SW480 (cell line): ENCODE data around the gene RCBTB2.
"Not testable (repeated sequence)": the region's sequence is repeated elsewhere in the genome, so short reads cannot be mapped to it uniquely, and the experiment has no call there.

ENCODE experiments used
- DNase-seq: peaks from one replicate; pipeline ENCODE4 v3.0.0-alpha.2; 2016; ENCODE audit warnings: low spot score

The RCBTB2 gene

GRCh38 chr13:48532506-48533499, at the start of gene RCBTB2:
RCBTB2 (minus strand) TSS chr13:48533080; CDS start chr13:48521939, 11,141 bp downstream.
- DNase-seq = peak; percentile 95

GRCh38 chr13:48582084-48582483, 49.2 kb upstream of the RCBTB2 start:
- DNase-seq = no peak

DNA sequence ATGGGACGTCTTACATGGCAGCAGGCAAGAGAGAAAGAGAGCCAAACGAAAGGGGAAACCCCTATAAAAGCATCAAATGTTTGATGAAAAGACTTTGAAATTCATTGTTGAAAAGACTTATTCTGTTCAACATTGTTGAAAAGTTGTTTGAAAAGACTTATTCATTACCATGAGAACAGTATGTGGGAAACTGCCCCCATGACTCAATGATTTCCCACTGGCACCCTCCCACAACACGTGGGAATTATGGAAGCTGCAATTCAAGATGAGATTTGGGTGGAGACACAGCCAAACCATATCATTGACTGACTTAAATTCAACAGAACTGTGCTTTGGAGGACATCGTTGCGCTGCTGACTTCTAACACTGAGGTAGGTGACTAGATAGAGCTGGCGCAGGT, 48.0 kb upstream of the RCBTB2 start:
- DNase-seq = no peak

- peak; percentile 61 for DNase-seq
Measured at GRCh38 chr13:48580185-48580803, 47.4 kb upstream of the RCBTB2 start.

DNA sequence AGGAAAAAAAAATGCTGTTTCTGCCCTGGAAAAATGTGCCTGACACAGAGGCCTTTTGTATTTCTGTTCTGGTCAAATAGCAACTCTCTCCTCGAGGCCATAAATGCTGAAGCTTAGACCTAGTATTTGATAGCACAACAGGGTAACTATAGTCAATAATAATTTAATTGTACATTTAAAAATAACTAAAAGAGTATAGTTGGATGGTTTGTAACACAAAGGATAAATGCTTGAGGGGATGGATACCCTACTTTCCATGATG, 47.0 kb upstream of the RCBTB2 start:
- DNase-seq = not testable (repeated sequence)

DNA sequence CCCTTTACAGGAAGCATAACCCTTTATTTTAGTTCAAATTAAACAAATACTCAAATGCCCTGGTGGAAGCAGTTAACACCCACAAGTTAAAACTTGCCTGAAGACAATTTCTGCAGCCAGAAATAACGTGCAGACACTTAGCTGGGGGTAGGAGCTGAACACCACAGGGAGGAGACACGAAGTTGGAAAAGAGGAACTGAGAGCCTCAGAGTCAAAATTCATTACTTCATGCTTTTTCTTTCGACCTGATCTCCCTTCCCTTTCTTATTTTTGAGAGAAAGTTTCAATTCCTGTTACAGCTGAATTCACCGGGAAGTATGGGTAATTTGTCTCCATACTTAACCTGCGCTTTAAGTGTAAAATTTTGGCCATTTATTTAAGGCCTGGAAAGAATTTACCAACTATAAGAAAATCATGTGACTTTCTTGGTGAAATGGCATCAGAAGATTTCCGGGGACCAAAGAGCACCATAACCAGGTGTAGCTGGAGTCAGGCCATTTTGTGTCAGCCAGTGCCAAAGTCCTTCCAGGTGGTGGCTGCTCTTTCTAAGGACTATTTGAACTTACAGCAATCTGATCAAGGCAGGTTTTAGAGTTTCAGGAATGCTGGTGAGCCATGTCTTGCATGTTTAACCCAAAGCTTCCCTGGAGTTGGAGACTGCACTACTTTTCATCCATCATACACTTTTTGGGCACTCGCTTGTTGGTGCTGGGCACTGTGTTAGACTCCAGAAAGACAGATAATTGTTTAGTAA, 46.5 kb upstream of the RCBTB2 start:
- no peak for DNase-seq

DNA sequence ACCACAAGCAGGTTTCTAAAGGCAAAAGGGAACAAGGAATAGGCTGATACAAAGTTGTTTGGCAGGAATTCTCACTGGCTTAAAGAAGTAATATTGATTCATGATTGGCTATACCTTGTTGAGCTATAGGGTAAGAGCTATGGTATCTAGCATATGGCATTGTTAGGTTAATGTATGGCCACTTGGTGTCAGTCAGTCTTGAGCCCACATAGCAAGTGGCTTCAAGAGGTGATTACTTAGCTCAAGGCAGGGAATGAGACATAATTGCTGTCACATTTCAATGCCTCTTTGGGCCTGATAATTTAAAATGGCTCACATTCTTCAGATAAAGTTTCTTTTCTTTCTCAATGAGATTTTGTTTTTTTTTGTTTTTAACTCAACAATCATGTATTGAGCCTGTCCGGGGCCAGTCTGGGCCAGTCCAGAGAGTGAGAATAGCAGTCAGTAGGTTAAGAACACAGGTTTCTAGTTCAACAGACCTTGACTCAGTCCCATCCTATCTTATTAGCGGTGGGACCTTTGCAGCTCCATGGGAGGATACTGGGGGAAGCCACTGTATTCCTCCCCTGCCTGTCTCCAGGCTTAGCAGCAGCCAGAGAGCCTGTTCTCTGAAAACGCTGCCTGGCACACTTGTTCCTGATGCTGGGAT, 45.8 kb upstream of the RCBTB2 start:
- DNase-seq = no peak

GRCh38 chr13:48576448-48577010, 43.6 kb upstream of the RCBTB2 start:
- no peak for DNase-seq

DNA sequence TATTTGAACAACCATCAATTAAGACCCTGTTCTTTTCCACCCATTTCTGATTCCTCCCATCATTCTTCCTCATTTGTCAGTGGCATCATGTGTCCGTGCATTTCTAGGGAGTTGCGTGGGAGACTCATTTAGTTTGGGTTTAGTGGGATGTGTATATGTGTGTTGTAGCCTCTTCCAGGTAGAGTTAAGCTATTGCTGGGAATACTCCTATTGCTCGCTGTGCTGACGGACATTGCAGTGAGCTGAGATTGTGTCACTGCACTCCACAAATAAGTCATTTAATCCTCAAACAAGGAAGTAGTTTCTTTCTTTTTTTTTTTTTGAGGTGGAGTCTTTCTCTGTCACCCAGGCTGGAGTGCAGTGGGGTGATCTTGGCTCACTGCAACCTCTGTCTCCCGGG, 42.2 kb upstream of the RCBTB2 start:
- DNase-seq = no peak

DNA sequence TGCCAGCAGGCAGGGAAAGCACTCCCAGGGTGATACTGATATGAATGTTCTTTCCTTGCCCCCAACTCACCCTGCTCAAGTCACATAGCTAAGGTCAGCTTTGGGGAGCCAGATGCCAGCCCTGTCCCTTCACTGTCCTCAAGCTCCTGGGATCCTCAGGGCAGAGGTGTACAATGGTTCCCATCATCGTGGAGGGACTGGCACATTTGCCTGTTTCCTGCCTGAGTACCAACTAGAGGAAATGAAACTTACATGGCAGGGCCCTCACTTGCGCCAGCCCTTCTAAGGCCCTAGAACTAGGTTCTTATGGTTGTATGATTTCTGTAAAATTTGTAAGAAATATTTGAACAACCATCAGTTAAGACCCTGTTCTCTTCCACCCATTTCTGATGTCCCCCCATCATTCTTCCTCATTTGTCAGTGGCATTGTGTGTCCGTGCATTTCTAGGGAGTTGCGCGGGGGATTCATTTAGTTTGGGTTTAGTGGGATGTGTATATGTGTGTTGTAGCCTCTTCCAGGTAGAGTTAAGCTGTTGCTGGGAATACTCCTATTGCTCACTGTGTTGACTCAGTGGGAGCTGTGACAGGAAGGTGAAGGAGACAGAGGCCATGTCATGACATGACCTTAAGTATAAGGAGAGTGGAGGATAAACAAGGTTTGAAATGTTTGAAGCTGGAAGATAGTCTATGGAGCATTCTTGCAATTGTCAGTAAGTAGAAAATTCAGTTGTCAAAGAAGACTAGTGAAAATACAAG, 41.3 kb upstream of the RCBTB2 start:
- no peak for DNase-seq

DNA sequence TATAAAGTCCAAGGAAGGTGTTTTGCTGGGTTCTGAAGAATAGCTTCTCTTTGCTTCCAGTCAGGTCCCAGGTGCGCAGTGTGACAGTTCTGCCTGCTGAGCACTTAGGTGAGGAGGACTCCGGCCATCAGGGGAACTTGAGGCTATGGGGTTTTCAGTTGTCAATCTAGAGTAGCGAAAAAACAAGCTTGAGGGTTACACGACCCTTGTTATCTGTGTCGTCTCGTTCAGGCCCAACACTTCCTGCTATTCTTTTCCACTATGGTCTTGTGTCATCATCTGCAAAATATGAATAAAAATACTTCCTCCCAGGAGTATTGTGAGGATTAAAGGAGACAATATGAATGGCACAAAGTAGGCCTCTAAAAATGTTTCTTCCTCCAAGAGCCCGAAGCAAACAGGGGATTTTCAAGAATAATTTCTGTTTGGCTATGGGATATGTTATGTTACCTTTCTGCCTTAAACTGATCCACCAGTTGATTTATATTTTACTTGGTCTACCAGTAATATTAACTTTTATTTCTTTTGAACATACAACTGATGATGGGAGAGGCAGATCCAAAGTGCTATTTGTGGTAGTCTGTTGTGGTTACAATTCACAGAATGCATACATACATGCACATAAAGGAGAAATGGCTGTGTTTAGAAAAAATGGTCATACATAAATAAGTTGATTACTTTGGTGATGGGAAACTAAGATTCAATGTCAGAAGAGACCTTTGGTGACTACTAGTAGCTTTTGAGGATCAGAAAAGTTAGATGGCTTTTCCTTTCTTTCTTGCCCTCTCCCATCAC, 40.5 kb upstream of the RCBTB2 start:
- no peak for DNase-seq

GRCh38 chr13:48571126-48571913, 38.4 kb upstream of the RCBTB2 start:
- DNase-seq = no peak

DNA sequence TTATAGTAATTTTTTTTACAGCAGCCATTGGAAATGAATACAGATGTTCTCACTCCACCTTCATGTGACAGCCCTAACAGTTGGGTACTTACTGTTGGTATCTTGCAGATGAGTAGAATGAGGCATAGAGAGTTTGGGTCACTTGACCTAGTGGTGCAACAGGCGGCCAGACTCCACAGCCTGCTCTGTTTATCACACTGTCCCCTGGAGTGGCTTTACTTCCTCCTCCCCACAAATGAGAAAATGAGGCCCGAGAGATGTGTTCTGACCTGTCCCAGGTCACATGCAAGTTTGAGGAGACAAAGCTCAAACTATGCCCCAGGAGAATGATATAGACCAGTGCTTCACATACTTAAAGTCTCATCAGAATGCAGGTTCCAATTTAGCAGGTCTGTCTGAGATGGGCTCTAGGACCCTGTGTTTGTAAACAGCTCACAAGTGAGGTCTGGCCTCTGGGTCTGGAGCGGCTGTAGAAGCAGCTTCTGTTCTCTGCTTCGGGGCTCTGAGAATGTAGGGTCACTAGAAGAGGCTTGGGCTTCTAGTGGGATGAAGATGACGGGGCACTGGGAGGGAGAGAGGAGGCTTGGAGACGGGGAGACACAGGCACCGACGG, 37.4 kb upstream of the RCBTB2 start:
- no peak for DNase-seq

GRCh38 chr13:48569104-48569666, 36.3 kb upstream of the RCBTB2 start:
- DNase-seq = no peak

- no peak for DNase-seq
Measured at GRCh38 chr13:48568370-48569103, 35.7 kb upstream of the RCBTB2 start.

- no peak for DNase-seq
Measured at GRCh38 chr13:48567515-48568369, 34.9 kb upstream of the RCBTB2 start.

- no peak for DNase-seq
Measured at GRCh38 chr13:48564056-48564455, 31.2 kb upstream of the RCBTB2 start.
